ENCODE measurements around the gene FAXDC2.

DNA sequence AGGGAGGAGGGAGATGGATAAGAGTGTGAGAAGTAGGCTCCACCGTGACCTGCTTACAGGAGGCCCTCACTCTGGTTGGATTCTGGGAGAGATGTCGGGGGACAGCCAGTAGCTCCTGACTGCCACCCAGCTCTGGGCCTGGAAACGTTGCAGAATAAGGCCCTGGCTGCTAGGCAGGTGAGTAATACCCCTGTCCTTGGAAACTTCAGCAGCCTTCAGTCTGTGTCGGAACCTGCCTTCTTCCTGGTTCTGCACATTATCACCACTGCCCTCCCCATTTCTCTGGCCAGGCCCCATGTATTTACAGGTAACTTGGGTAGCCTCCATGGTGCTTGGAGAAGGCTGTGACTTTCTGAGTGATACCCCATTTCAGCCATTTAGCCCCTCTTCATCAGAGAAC is 26.8 kb downstream of the FAXDC2 start:
- TF ChIP-seq, protein P1, sequence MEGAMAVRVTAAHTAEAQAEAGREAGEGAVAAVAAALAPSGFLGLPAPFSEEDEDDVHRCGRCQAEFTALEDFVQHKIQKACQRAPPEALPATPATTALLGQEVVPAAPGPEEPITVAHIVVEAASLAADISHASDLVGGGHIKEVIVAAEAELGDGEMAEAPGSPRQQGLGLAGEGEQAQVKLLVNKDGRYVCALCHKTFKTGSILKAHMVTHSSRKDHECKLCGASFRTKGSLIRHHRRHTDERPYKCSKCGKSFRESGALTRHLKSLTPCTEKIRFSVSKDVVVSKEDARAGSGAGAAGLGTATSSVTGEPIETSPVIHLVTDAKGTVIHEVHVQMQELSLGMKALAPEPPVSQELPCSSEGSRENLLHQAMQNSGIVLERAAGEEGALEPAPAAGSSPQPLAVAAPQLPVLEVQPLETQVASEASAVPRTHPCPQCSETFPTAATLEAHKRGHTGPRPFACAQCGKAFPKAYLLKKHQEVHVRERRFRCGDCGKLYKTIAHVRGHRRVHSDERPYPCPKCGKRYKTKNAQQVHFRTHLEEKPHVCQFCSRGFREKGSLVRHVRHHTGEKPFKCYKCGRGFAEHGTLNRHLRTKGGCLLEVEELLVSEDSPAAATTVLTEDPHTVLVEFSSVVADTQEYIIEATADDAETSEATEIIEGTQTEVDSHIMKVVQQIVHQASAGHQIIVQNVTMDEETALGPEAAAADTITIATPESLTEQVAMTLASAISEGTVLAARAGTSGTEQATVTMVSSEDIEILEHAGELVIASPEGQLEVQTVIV (IDR thresholded peaks at IDR 0.05; ENCODE audit: borderline replicate concordance, partially characterized antibody) = no peak
- TF ChIP-seq JUNB (IDR thresholded peaks at IDR 0.05) (no peak), POLR2A (IDR thresholded peaks at IDR 0.05; ENCODE audit: low read depth, low read length) (no peak), ATF7 (IDR thresholded peaks at IDR 0.05; ENCODE audit: low read depth) (no peak), SIN3A (IDR thresholded peaks at IDR 0.05; ENCODE audit: low read depth, low read length) (no peak), CBX5 (IDR thresholded peaks at IDR 0.05; ENCODE audit: low read depth) (no peak), RAD21 (IDR thresholded peaks at IDR 0.05; ENCODE audit: insufficient read depth, low read depth, low read length) (no peak)
- TF ChIP-seq, protein P2, sequence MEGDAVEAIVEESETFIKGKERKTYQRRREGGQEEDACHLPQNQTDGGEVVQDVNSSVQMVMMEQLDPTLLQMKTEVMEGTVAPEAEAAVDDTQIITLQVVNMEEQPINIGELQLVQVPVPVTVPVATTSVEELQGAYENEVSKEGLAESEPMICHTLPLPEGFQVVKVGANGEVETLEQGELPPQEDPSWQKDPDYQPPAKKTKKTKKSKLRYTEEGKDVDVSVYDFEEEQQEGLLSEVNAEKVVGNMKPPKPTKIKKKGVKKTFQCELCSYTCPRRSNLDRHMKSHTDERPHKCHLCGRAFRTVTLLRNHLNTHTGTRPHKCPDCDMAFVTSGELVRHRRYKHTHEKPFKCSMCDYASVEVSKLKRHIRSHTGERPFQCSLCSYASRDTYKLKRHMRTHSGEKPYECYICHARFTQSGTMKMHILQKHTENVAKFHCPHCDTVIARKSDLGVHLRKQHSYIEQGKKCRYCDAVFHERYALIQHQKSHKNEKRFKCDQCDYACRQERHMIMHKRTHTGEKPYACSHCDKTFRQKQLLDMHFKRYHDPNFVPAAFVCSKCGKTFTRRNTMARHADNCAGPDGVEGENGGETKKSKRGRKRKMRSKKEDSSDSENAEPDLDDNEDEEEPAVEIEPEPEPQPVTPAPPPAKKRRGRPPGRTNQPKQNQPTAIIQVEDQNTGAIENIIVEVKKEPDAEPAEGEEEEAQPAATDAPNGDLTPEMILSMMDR (IDR thresholded peaks at IDR 0.05 in 2 of 3, conservative IDR thresholded peaks at IDR 0.05 in 1 of 3; ENCODE audit: control insufficient read depth in 2 of 3, extremely low read depth in 1 of 3, insufficient read depth in 1 of 3, low read depth in 3 of 3, low read length in 3 of 3) = no peak
- TF ChIP-seq, protein P3, sequence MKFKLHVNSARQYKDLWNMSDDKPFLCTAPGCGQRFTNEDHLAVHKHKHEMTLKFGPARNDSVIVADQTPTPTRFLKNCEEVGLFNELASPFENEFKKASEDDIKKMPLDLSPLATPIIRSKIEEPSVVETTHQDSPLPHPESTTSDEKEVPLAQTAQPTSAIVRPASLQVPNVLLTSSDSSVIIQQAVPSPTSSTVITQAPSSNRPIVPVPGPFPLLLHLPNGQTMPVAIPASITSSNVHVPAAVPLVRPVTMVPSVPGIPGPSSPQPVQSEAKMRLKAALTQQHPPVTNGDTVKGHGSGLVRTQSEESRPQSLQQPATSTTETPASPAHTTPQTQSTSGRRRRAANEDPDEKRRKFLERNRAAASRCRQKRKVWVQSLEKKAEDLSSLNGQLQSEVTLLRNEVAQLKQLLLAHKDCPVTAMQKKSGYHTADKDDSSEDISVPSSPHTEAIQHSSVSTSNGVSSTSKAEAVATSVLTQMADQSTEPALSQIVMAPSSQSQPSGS (IDR thresholded peaks at IDR 0.05; ENCODE audit: low read length) = no peak
- TF ChIP-seq, protein P4, sequence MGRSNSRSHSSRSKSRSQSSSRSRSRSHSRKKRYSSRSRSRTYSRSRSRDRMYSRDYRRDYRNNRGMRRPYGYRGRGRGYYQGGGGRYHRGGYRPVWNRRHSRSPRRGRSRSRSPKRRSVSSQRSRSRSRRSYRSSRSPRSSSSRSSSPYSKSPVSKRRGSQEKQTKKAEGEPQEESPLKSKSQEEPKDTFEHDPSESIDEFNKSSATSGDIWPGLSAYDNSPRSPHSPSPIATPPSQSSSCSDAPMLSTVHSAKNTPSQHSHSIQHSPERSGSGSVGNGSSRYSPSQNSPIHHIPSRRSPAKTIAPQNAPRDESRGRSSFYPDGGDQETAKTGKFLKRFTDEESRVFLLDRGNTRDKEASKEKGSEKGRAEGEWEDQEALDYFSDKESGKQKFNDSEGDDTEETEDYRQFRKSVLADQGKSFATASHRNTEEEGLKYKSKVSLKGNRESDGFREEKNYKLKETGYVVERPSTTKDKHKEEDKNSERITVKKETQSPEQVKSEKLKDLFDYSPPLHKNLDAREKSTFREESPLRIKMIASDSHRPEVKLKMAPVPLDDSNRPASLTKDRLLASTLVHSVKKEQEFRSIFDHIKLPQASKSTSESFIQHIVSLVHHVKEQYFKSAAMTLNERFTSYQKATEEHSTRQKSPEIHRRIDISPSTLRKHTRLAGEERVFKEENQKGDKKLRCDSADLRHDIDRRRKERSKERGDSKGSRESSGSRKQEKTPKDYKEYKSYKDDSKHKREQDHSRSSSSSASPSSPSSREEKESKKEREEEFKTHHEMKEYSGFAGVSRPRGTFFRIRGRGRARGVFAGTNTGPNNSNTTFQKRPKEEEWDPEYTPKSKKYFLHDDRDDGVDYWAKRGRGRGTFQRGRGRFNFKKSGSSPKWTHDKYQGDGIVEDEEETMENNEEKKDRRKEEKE (IDR thresholded peaks at IDR 0.05) = no peak
